RWPE1 (cell line): ENCODE data around the gene VPS45.

Experiments used
- CTCF ChIA-PET: fragments of 350-600 bp; sonication (Branson Sonifier 250); formaldehyde crosslinking; extraction: SDS; loops from one replicate; lab custom pipeline; 2021; lab: Yijun Ruan, JAX
- POLR2A ChIA-PET: fragments of 400-600 bp; formaldehyde crosslinking; extraction: SDS; loops from one replicate; lab custom pipeline; 2020; ENCODE audit warnings: antibody characterized with exemption; ENCODE audit not compliant: low non-redundant PET; lab: Yijun Ruan, JAX
- DNase-seq: peaks from one replicate; pipeline ENCODE4 v3.0.0; 2012; ENCODE audit warnings: low spot score
- H3K27ac ChIP-seq: fragments of 450-650 bp; 2 replicates; pipeline ENCODE4 v1.5.1; 2017
- CTCF ChIP-seq: fragments of 450-650 bp; conservative IDR thresholded peaks from 2 replicates; pipeline ENCODE4 v1.5.1; 2017; ENCODE audit warnings: low read depth, mild to moderate bottlenecking

VPS45 gene

DNA sequence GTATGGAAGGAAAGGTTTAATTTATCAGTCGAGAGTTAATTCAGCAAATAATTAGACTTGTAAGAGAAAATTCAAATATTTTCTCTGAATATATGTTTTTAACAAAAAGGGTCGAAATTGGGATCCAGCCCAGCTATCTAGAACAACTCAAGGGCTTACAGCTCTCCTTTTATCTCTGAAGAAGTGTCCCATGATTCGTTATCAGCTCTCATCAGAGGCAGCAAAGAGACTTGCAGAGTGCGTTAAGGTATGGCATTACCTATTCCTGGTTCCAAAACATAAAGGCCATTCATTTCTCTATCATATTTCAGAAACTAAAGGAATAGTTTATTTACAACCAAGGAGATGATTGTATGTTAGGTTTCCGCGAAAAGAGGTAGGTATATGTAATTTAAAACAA lies 9.4 kb downstream of the VPS45 start:
- no peak for DNase-seq
- no peak for TF ChIP-seq CTCF
- POLR2A ChIA-PET = no interaction called here
- no peak overlapping the region for H3K27ac ChIP-seq
- CTCF ChIA-PET = interaction anchor here (1.2 kb wide), 1 partner anchor 110 kb away, joined by 5 read pairs; no protein-coding TSS in a partner anchor

- ChIA-PET CTCF (no interaction called here), POLR2A (no interaction called here)
- no peak overlapping the region for H3K27ac ChIP-seq
- no peak for TF ChIP-seq CTCF
- DNase-seq = no peak
These were observed 13.2 kb downstream of the VPS45 start for GRCh38 chr1:150080784-150081183.

DNA sequence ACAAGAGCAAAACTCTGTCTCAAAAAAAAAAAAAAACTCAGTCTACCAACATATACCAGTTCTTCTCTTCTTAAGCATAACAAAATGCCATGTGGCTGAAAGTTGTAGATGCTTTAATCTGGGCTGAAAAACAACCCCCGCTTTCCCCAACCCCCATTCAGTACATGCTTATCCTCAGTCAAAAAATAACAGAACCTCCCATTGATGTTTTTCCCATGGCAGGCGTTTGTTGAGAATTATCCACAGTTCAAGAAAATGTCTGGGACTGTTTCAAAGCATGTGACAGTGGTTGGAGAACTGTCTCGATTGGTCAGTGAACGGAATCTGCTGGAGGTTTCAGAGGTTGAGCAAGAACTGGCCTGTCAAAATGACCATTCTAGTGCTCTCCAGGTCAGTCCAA lies 14.9 kb downstream of the VPS45 start:
- TF ChIP-seq CTCF = no peak
- no peak for DNase-seq
- ChIA-PET POLR2A (no interaction called here), CTCF (no interaction called here)
- no peak overlapping the region for H3K27ac ChIP-seq

DNA sequence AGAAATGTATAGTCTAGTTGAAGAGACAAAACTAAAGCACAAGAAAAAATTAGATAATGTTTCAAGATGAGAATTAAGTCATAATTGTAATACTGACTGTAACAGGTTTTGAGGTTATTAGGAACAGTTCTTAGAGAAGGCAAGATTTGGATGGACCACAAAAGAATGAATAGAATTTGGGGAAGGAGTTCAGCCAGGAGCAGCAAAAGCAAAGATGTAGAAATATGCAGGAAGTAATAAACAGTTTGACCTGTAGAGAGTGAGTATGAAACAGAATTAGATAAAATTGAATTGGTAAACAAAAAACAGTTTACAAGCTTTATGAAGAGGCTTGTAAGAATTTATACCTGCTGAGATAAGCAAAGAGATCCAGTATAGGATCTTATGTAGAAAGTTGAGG lies 16.3 kb downstream of the VPS45 start:
- no peak overlapping the region for H3K27ac ChIP-seq
- CTCF ChIA-PET = interaction anchor here (1.0 kb wide), 1 partner anchor 85 kb away, joined by 3 read pairs; no protein-coding TSS in a partner anchor
- no peak for TF ChIP-seq CTCF
- POLR2A ChIA-PET = no interaction called here
- no peak for DNase-seq

DNA sequence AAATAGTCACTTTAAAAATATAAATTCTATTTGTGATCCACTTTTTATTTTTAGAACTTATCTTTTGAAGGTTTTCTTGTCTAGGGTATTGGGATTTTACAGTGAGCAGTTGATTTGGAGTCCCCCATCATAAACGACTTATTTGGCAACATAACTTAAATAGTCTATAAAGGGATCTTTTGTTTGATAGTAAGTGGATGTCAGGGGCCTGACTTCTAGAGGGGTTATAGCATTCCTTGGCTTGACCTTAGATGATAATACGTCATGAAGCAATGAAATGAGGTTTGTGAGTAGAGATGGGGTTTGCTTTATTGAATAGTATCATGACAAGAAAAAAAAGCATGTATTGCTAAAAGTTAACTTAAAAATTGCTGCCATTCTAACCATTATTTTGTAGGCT lies 17.8 kb downstream of the VPS45 start:
- no peak for TF ChIP-seq CTCF
- DNase-seq = no peak
- no peak overlapping the region for H3K27ac ChIP-seq
- CTCF ChIA-PET = no interaction called here
- POLR2A ChIA-PET = no interaction called here

DNA sequence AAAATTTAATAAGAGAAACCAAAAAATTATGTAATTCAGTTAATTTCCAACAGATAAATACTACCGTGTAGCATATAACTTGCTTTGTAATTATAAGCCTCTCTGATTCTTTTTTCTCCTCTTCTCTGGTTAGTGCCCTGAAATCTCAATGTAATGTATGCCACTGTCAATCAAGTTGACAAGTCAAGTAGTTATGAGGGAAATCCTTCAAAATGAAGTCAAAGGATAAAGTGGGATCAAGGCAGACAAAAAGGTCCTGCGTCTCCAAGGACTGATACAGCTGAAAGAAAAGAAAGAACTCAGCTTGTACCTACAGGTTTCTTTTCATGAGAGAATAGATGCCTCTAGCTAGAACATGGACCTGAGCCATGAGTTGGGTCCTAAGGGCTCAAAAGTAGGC lies 19.8 kb downstream of the VPS45 start:
- no peak for DNase-seq
- CTCF ChIA-PET = interaction anchor here (1.0 kb wide), 1 partner anchor 100 kb away, joined by 3 read pairs; no protein-coding TSS in a partner anchor
- no peak overlapping the region for H3K27ac ChIP-seq
- TF ChIP-seq CTCF = no peak
- POLR2A ChIA-PET = no interaction called here
